HEK293 (cell line): ENCODE measurements around the gene HOXD11.
A peak's percentile ranks its signal among the peaks of the same experiment; 100 is the strongest.

Experiments
- CTCF ChIA-PET: fragments of 350-600 bp; formaldehyde crosslinking; extraction: SDS; loops from one replicate; lab custom pipeline; 2021; ENCODE audit warnings: antibody characterized with exemption; lab: Yijun Ruan, JAX
- POLR2A ChIA-PET: fragments of 300-600 bp; formaldehyde crosslinking; extraction: SDS; loops from one replicate; lab custom pipeline; 2020; ENCODE audit warnings: antibody characterized with exemption, inconsistent platforms; lab: Yijun Ruan, JAX
- H3K27ac ChIP-seq: fragments of 200-500 bp; sonication (Bioruptor generic); 2 replicates; pipeline ENCODE4 v1.5.1; 2014; ENCODE audit warnings: low read depth, low read length, control low read depth, inconsistent platforms; ENCODE audit errors: extremely low read depth
- H3K36me3 ChIP-seq, 2 experiments: fragments of 200-500 bp in 1 of 2; sonication (Bioruptor generic) in 1 of 2; 1 replicate in 1 of 2; 2 replicates in 1 of 2; pipeline ENCODE4 v1.5.1; 2014 to 2017; ENCODE audit warnings: inconsistent platforms in 2 of 2, low read length in 2 of 2; ENCODE audit not compliant: control insufficient read depth in 2 of 2, insufficient read depth in 1 of 2
- H3K4me1 ChIP-seq: fragments of 200-500 bp; sonication (Bioruptor generic); 2 replicates; pipeline ENCODE4 v1.5.1; 2014; ENCODE audit warnings: mild to moderate bottlenecking, low read length, inconsistent platforms; ENCODE audit not compliant: control insufficient read depth, insufficient read depth
- H3K4me3 ChIP-seq: 2 replicates; pipeline ENCODE4 v1.5.1; 2011; ENCODE audit warnings: low read depth, mild to moderate bottlenecking, control low read depth, low read length, moderate library complexity
- H3K9me3 ChIP-seq: fragments of 200-500 bp; sonication (Bioruptor generic); 2 replicates; pipeline ENCODE4 v1.5.1; 2014; ENCODE audit warnings: low read depth, low read length, inconsistent platforms; ENCODE audit not compliant: control insufficient read depth, insufficient read depth
- CTCF ChIP-seq: fragments of 450-650 bp; formaldehyde crosslinking; IDR thresholded peaks from 2 replicates; pipeline ENCODE4 v1.5.1; 2016; ENCODE audit warnings: missing biosample characterization, missing genetic modification characterization
- GLIS2 ChIP-seq: fragments of 450-650 bp; formaldehyde crosslinking; IDR thresholded peaks from 2 replicates; pipeline ENCODE4 v1.5.1; 2016; ENCODE audit warnings: missing biosample characterization, missing genetic modification characterization
- IKZF3 ChIP-seq: fragments of 450-650 bp; IDR thresholded peaks from 2 replicates; pipeline ENCODE4 v1.5.0; 2018; ENCODE audit warnings: missing biosample characterization, mild to moderate bottlenecking, missing genetic modification characterization, moderate library complexity
- PBX3 ChIP-seq: sonication (generic); formaldehyde crosslinking; IDR thresholded peaks from 2 replicates; pipeline ENCODE4 v1.8.1; 2022; ENCODE audit warnings: mild to moderate bottlenecking, moderate library complexity, missing genetic modification reagents
- PRDM4 ChIP-seq: fragments of 450-650 bp; formaldehyde crosslinking; IDR thresholded peaks from 2 replicates; pipeline ENCODE4 v1.5.1; 2017; ENCODE audit warnings: missing biosample characterization, missing genetic modification characterization
- SETDB1 ChIP-seq: IDR thresholded peaks from one replicate; pipeline ENCODE4 v1.6.1; 2017; ENCODE audit warnings: mild to moderate bottlenecking, low read length, moderate library complexity, mixed read lengths; ENCODE audit not compliant: insufficient read length
- SP2 ChIP-seq: fragments of 450-650 bp; formaldehyde crosslinking; IDR thresholded peaks from 2 replicates; pipeline ENCODE4 v1.5.1; 2016; ENCODE audit warnings: missing biosample characterization, missing genetic modification characterization
- ZBTB1 ChIP-seq: fragments of 450-650 bp; formaldehyde crosslinking; IDR thresholded peaks from 2 replicates; pipeline ENCODE4 v1.5.1; 2016; ENCODE audit warnings: missing biosample characterization, missing genetic modification characterization
- ZBTB48 ChIP-seq: fragments of 450-650 bp; formaldehyde crosslinking; IDR thresholded peaks from 2 replicates; pipeline ENCODE4 v1.5.1; 2016; ENCODE audit warnings: missing biosample characterization, missing genetic modification characterization
- ZEB2 ChIP-seq: fragments of 450-650 bp; formaldehyde crosslinking; IDR thresholded peaks from 2 replicates; pipeline ENCODE4 v1.5.1; 2016; ENCODE audit warnings: missing biosample characterization, missing genetic modification characterization
- ZFP3 ChIP-seq: fragments of 450-650 bp; formaldehyde crosslinking; IDR thresholded peaks from 2 replicates; pipeline ENCODE4 v1.5.1; 2016; ENCODE audit warnings: low read depth, missing biosample characterization, missing genetic modification characterization
- ZNF132 ChIP-seq: fragments of 450-650 bp; formaldehyde crosslinking; IDR thresholded peaks from 2 replicates; pipeline ENCODE4 v1.5.1; 2017; ENCODE audit warnings: missing biosample characterization, missing genetic modification characterization, borderline replicate concordance
- ZNF19 ChIP-seq: fragments of 450-650 bp; formaldehyde crosslinking; IDR thresholded peaks from 2 replicates; pipeline ENCODE4; 2016; ENCODE audit warnings: missing biosample characterization, missing genetic modification characterization, low read depth
- ZNF2 ChIP-seq: fragments of 450-650 bp; formaldehyde crosslinking; IDR thresholded peaks from 2 replicates; pipeline ENCODE4 v1.5.1; 2016; ENCODE audit warnings: missing biosample characterization, missing genetic modification characterization
- ZNF398 ChIP-seq: fragments of 450-650 bp; formaldehyde crosslinking; IDR thresholded peaks from 2 replicates; pipeline ENCODE4 v1.5.1; 2017; ENCODE audit warnings: missing biosample characterization, missing genetic modification characterization
- ZNF585B ChIP-seq: fragments of 450-650 bp; formaldehyde crosslinking; IDR thresholded peaks from 2 replicates; pipeline ENCODE4 v1.5.1; 2016; ENCODE audit warnings: missing biosample characterization, missing genetic modification characterization
- ZNF785 ChIP-seq: fragments of 450-650 bp; formaldehyde crosslinking; IDR thresholded peaks from 2 replicates; pipeline ENCODE4 v1.5.1; 2016; ENCODE audit warnings: missing biosample characterization, missing genetic modification characterization
- ZNF792 ChIP-seq: fragments of 450-650 bp; formaldehyde crosslinking; IDR thresholded peaks from 2 replicates; pipeline ENCODE4 v1.5.1; 2016; ENCODE audit warnings: missing biosample characterization, missing genetic modification characterization
- ZNF830 ChIP-seq: fragments of 450-650 bp; IDR thresholded peaks from 2 replicates; pipeline ENCODE4 v1.5.0; 2018; ENCODE audit warnings: missing biosample characterization, missing genetic modification characterization, low read depth, mild to moderate bottlenecking, moderate library complexity
- ZSCAN23 ChIP-seq: fragments of 450-650 bp; formaldehyde crosslinking; IDR thresholded peaks from 2 replicates; pipeline ENCODE4 v1.5.1; 2016; ENCODE audit warnings: missing biosample characterization, missing genetic modification characterization
- ZSCAN30 ChIP-seq: fragments of 450-650 bp; IDR thresholded peaks from 2 replicates; pipeline ENCODE4 v1.5.1; 2018; ENCODE audit warnings: missing biosample characterization, mild to moderate bottlenecking, missing genetic modification characterization, moderate library complexity
- TF ChIP-seq, protein P1 (sequence below): fragments of 450-650 bp; formaldehyde crosslinking; IDR thresholded peaks from 2 replicates; pipeline ENCODE4 v1.5.1; 2017; ENCODE audit warnings: missing biosample characterization, missing genetic modification characterization
- TF ChIP-seq, protein P2 (sequence below): fragments of 450-650 bp; formaldehyde crosslinking; IDR thresholded peaks from 2 replicates; pipeline ENCODE4 v1.5.1; 2017; ENCODE audit warnings: missing biosample characterization, missing genetic modification characterization
- TF ChIP-seq, protein P3 (sequence below): fragments of 450-650 bp; formaldehyde crosslinking; IDR thresholded peaks from 2 replicates; pipeline ENCODE4 v1.5.1; 2016; ENCODE audit warnings: missing biosample characterization, missing genetic modification characterization

HOXD11 gene

DNA sequence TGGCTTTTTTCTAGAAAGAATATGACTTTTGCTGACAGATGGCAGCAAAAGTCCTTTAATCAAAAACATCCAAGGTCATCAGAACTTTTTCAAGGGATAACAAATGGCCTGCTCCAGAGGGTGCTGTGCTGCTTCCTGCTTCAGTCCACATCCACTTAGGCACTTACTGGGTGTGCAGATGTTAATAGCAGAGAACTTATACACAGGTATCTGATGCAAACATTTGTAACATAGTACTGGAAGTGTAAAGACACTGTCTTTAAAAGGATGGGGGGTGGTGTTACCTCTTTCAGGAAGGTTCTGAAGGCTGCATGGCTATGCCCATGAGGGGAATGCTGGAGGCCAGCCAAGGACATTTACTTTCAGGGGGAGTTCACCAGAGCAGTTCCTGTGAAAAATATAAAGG lies 28.0 kb downstream of the HOXD11 start (continued):
- no peak for TF ChIP-seq ZNF792
- no peak for TF ChIP-seq SP2
- peak; percentile 81 for TF ChIP-seq CTCF
- TF ChIP-seq IKZF3 (tag by site-specific recombination), result peak; percentile 84
- peak; percentile 33; the same call in 1 of the 2 replicates for TF ChIP-seq ZBTB48
- no peak for TF ChIP-seq ZSCAN23 (tag by site-specific recombination)
- no peak for TF ChIP-seq SETDB1
- TF ChIP-seq, protein P1, sequence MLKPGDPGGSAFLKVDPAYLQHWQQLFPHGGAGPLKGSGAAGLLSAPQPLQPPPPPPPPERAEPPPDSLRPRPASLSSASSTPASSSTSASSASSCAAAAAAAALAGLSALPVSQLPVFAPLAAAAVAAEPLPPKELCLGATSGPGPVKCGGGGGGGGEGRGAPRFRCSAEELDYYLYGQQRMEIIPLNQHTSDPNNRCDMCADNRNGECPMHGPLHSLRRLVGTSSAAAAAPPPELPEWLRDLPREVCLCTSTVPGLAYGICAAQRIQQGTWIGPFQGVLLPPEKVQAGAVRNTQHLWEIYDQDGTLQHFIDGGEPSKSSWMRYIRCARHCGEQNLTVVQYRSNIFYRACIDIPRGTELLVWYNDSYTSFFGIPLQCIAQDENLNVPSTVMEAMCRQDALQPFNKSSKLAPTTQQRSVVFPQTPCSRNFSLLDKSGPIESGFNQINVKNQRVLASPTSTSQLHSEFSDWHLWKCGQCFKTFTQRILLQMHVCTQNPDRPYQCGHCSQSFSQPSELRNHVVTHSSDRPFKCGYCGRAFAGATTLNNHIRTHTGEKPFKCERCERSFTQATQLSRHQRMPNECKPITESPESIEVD (tag by site-specific recombination), result peak; percentile 87
- no peak for TF ChIP-seq ZNF132 (tag by site-specific recombination)
- no peak for TF ChIP-seq ZNF830 (tag by site-specific recombination)

DNA sequence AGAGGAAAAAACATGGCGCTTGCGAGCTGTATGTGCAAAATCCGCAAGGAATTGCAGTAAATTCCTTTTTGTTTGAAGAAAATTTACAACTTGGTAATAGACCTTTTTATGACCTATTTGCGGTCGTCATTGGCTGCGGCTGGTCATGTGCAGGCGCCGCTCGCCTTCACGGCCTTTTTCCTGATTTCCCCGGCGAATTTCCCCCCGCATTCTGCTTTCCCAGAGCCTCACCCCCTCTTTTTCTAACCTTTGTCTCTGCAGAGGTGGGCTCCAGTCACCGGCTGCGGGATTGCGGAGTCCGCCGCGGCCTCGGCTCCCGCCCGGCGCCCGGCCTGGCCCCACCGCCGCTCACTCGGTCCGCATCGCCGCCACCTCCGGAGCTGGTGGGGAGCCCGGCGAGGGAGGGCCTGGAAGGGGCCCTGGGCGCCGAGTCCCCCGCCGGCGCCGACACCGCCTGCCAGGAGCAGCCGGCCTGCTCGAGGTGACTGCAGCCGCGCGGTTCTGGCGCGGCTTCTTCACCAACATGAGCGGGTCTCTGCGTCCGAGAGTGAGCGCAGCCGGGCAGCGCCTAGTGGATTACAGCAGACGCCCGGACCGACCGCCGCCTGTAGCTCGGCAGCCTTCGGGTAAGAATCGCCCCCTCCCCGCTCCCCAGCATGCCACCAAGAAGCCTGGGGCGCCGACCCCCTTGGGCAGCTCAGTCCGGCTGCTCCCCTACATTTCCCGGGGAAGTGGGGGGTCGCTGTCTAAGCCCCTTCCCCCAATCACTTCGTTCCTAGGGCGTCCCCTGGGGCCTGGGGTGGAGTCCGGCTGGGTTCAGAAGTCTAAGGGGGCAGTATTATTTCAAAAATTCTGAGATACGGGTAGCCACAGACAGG lies 29.5 kb downstream of the HOXD11 start:
- no peaks in the 10 kb centered on the region for H3K9me3 ChIP-seq
- ChIA-PET POLR2A (interaction anchor here (0.7 to 1.6 kb wide), 7 partner anchors 12 to 483 kb away, joined by 3 to 10 read pairs (median 3); partner anchors contain the start of gene HOXD4), CTCF (interaction anchor here (0.6 to 2.7 kb wide), 11 partner anchors 9 to 1012 kb away, joined by 3 to 12 read pairs (median 3); no protein-coding TSS in a partner anchor)
- H3K36me3 ChIP-seq, result no peaks in the 10 kb centered on the region
- H3K4me1 ChIP-seq, result peaks cover 11% of the 10 kb centered on the region
- H3K27ac ChIP-seq, result peak overlapping the region; percentile 98
- peak overlapping the region; percentile 72 for H3K4me3 ChIP-seq
- TF ChIP-seq PRDM4 (no peak; the same call in 1 of the 2 replicates), ZNF785 (tag by site-specific recombination) (no peak), ZFP3 (tag by site-specific recombination) (no peak), ZEB2 (tag by site-specific recombination) (0 out of 2 replicates have a peak, but pooled peaks have one; percentile 3), PBX3 (CRISPR knock-in tag) (no peak), ZNF19 (tag by site-specific recombination) (no peak), ZNF398 (no peak), ZNF132 (tag by site-specific recombination) (no peak), ZNF585B (tag by site-specific recombination) (no peak), ZNF2 (tag by site-specific recombination) (peak; percentile 15; the same call in 1 of the 2 replicates), GLIS2 (tag by site-specific recombination) (peak; percentile 79), ZBTB1 (tag by site-specific recombination) (no peak), ZSCAN30 (tag by site-specific recombination) (peak; percentile 49; the same call in 1 of the 2 replicates)
- TF ChIP-seq, protein P2, sequence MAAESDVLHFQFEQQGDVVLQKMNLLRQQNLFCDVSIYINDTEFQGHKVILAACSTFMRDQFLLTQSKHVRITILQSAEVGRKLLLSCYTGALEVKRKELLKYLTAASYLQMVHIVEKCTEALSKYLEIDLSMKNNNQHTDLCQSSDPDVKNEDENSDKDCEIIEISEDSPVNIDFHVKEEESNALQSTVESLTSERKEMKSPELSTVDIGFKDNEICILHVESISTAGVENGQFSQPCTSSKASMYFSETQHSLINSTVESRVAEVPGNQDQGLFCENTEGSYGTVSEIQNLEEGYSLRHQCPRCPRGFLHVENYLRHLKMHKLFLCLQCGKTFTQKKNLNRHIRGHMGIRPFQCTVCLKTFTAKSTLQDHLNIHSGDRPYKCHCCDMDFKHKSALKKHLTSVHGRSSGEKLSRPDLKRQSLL (tag by site-specific recombination), result no peak
- TF ChIP-seq, protein P3, sequence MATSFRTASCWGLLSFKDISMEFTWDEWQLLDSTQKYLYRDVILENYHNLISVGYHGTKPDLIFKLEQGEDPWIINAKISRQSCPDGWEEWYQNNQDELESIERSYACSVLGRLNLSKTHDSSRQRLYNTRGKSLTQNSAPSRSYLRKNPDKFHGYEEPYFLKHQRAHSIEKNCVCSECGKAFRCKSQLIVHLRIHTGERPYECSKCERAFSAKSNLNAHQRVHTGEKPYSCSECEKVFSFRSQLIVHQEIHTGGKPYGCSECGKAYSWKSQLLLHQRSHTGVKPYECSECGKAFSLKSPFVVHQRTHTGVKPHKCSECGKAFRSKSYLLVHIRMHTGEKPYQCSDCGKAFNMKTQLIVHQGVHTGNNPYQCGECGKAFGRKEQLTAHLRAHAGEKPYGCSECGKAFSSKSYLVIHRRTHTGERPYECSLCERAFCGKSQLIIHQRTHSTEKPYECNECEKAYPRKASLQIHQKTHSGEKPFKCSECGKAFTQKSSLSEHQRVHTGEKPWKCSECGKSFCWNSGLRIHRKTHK (tag by site-specific recombination), result no peak
